K562 (cell line): Measurements from ENCODE around the gene THOC5. TPM values are rescaled to one million over a fixed set of nuclear protein-coding genes. Genes with fewer than 3 reads are reported as not detected.

Experiments
- CAMTA2 ChIP-seq: fragments of 250-450 bp; sonication (Bioruptor Pico); conservative IDR thresholded peaks from 2 replicates; pipeline ENCODE4 v1.5.1; 2022
- CBFA2T2 ChIP-seq: fragments of 450-650 bp; conservative IDR thresholded peaks from 2 replicates; pipeline ENCODE4 v1.6.1; 2017; ENCODE audit warnings: mild to moderate bottlenecking
- EP300 ChIP-seq: IDR thresholded peaks from 2 replicates; pipeline ENCODE4 v1.6.1; 2012; ENCODE audit warnings: low read length, improper control_type of control experiment
- HNRNPUL1 ChIP-seq: fragments of 200-400 bp; formaldehyde crosslinking; IDR thresholded peaks from 2 replicates; pipeline ENCODE4 v1.6.1; 2017; ENCODE audit warnings: low read length
- LEF1 ChIP-seq: fragments of 450-650 bp; IDR thresholded peaks from 2 replicates; pipeline ENCODE4 v1.6.1; 2016; ENCODE audit warnings: mild to moderate bottlenecking
- MAFK ChIP-seq: IDR thresholded peaks from 2 replicates; pipeline ENCODE4 v1.6.1; 2011; ENCODE audit warnings: low read length, improper control_type of control experiment
- NCOR1 ChIP-seq: fragments of 450-650 bp; IDR thresholded peaks from 2 replicates; pipeline ENCODE4 v1.6.1; 2016; ENCODE audit warnings: mild to moderate bottlenecking, moderate library complexity
- POLR2AphosphoS5 ChIP-seq: IDR thresholded peaks from 2 replicates; pipeline ENCODE4 v1.6.1; 2011; ENCODE audit warnings: mild to moderate bottlenecking, low read depth, low read length, moderate library complexity; ENCODE audit not compliant: control insufficient read depth, insufficient read depth
- RNF2 ChIP-seq: sonication (generic); IDR thresholded peaks from 2 replicates; pipeline ENCODE4 v1.6.1; 2016
- polyA plus RNA-seq, 8 experiments: library from polyadenylated mRNA; depleted of rRNA in 4 of 8; stranded (reverse) in 5 of 8; unstranded in 3 of 8; fragments of >200 nt; fragmentation: Nextera tagmentation in 2 of 8; fragmentation: Illumina TruSeq in 1 of 8; extraction: Ambion mirVana in 2 of 8; extraction: Trizol in 1 of 8; gene quantifications; 2 replicates each; pipeline versions ENCODE4 v1.2.1 to v1.2.3, GENCODE V29; 2011 to 2014; ENCODE audit warnings: inconsistent platforms in 1 of 8, missing spikeins in 1 of 8
- total RNA-seq, 7 experiments: library from RNA; depleted of rRNA in 6 of 7; stranded (reverse); fragments of >200 nt in 6 of 7; fragmentation: Illumina TruSeq in 2 of 7; extraction: Trizol in 2 of 7; gene quantifications; 2 replicates each; pipeline versions ENCODE4 v1.2.1 to v1.2.3, GENCODE V29; 2011 to 2021; ENCODE audit warnings: low replicate concordance in 1 of 7
- TF ChIP-seq, protein P1 (sequence below): IDR thresholded peaks from 2 replicates; pipeline ENCODE4 v1.6.1; 2016; ENCODE audit warnings: missing genetic modification characterization, missing compliant biosample characterization
- TF ChIP-seq, protein P2 (sequence below): IDR thresholded peaks from 3 replicates; pipeline ENCODE4 v1.6.1; 2011; ENCODE audit warnings: borderline replicate concordance, mild to moderate bottlenecking, moderate library complexity; ENCODE audit not compliant: insufficient read length; ENCODE audit errors: extremely low read depth

Gene THOC5
- total and polyA plus RNA-seq, 9 of the 15 experiments (the other 6 are each of a cell fraction or from before 2014, with no cell fraction given), result 45.3 to 96.5 (median 51.4) TPM

DNA sequence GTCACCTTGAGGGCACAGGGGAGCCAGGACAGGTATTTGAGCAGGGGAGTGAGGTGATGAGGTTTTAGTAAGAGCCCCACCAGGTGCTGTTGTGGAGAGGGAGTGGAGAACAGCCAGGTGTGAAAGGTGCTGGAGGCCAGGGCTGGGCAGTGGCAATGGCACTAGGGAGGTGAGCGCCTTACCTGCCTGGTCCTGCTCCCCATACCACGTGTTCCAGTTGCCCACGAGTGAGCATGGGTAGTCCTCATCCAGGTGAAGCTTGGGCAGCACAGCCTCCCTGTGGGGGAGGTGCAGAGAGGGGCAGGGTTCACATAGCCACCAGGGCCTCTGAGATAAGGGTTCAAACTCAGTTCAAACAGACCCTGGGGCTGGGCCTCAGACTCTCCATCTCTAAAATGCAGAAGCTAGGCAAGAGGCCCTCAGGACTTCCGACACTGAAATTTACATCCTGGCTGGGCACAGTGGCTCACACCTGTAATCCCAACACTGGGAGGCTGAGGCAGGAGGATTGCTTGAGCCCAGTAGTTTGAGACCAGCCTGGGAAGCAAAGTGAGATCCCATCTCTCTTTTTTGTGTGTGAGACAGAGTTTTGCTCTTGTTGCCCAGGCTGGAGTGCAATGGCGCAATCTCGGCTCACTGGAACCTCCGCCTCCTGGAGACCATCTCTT is 15.6 kb upstream of the THOC5 start (continued):
- peak; percentile 29; the same call in 1 of the 2 replicates for TF ChIP-seq POLR2AphosphoS5
- TF ChIP-seq RNF2, result peak; percentile 48; the same call in 1 of the 2 replicates
- peak; percentile 52; the same call in 1 of the 2 replicates for TF ChIP-seq LEF1
- TF ChIP-seq, protein P1, sequence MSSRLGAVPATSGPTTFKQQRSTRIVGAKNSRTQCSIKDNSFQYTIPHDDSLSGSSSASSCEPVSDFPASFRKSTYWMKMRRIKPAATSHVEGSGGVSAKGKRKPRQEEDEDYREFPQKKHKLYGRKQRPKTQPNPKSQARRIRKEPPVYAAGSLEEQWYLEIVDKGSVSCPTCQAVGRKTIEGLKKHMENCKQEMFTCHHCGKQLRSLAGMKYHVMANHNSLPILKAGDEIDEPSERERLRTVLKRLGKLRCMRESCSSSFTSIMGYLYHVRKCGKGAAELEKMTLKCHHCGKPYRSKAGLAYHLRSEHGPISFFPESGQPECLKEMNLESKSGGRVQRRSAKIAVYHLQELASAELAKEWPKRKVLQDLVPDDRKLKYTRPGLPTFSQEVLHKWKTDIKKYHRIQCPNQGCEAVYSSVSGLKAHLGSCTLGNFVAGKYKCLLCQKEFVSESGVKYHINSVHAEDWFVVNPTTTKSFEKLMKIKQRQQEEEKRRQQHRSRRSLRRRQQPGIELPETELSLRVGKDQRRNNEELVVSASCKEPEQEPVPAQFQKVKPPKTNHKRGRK (tag), result no peak
- TF ChIP-seq EP300, result peak; percentile 27; the same call in 1 of the 2 replicates
- TF ChIP-seq MAFK, result no peak
- TF ChIP-seq, protein P2, sequence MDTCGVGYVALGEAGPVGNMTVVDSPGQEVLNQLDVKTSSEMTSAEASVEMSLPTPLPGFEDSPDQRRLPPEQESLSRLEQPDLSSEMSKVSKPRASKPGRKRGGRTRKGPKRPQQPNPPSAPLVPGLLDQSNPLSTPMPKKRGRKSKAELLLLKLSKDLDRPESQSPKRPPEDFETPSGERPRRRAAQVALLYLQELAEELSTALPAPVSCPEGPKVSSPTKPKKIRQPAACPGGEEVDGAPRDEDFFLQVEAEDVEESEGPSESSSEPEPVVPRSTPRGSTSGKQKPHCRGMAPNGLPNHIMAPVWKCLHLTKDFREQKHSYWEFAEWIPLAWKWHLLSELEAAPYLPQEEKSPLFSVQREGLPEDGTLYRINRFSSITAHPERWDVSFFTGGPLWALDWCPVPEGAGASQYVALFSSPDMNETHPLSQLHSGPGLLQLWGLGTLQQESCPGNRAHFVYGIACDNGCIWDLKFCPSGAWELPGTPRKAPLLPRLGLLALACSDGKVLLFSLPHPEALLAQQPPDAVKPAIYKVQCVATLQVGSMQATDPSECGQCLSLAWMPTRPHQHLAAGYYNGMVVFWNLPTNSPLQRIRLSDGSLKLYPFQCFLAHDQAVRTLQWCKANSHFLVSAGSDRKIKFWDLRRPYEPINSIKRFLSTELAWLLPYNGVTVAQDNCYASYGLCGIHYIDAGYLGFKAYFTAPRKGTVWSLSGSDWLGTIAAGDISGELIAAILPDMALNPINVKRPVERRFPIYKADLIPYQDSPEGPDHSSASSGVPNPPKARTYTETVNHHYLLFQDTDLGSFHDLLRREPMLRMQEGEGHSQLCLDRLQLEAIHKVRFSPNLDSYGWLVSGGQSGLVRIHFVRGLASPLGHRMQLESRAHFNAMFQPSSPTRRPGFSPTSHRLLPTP, result no peak
- TF ChIP-seq CAMTA2, result no peak
- peak; percentile 54 for TF ChIP-seq CBFA2T2
- TF ChIP-seq NCOR1, result peak; percentile 48; the same call in 1 of the 2 replicates
- no peak for TF ChIP-seq HNRNPUL1
